ENCODE measurements around the gene BLNK.
"Not testable (repeated sequence)": the region's sequence is repeated elsewhere in the genome, so short reads cannot be mapped to it uniquely, and the experiment has no call there.

The BLNK gene

DNA sequence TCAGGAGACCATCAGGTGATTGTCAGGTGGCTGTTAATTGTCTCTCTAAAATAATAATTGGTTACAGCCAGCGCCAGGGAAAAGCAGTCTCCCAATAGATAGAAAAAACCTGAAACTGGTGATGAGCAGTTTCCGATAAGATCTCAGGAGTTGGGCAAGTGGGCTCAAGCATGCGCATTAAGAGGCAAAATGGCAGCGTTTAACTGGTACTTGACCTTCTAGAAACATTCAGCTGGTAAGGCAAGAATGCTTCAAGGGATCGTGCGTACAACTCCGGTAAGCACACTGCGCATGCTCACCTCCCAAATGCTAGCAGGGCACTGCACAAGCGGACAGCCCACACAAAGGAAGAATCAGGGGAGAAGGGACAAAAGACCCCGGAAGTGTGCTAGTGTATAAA, 48.5 kb downstream of the BLNK start:
- peaks cover 26% of the 10 kb centered on the region for H3K4me1 ChIP-seq (ENCODE audit: insufficient read depth, low read length)
- no peak overlapping the region for H3K9ac ChIP-seq (ENCODE audit: low read depth, low read length)
- no peaks in the 10 kb centered on the region for H3K36me3 ChIP-seq (ENCODE audit: insufficient read depth, low read length)
- H3K4me3 ChIP-seq (ENCODE audit: low read length) = no peak overlapping the region
- 93% methylated on average over 10 of the region's 10 CpGs for WGBS
- H3K27me3 ChIP-seq (ENCODE audit: insufficient read depth, low read length) = no peaks in the 10 kb centered on the region
- no peak overlapping the region for H3K27ac ChIP-seq (ENCODE audit: low read depth, low read length)
- no peaks in the 10 kb centered on the region for H3K9me3 ChIP-seq (ENCODE audit: insufficient read depth, low read depth, low read length)

DNA sequence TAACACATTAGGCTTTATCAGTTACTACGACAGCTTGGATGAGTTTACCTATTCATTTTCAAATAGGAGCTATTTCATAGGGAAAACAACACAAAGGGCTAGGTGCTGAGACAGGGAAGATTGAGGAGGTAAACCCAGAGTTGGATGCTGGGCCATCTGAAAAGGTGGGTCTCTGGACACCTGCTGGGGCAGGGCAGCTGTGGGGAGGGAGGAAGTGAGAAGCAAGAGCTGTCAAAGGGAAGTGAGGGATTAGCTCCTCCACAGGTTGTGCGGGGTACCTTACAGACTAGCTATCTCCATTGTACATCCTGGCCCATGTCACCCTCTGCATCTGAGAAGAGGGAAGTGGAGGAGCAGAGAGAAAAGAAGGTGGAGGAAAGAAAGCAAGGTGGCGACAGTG, 48.9 kb downstream of the BLNK start:
- no peak overlapping the region; the same call in 1 of the 2 replicates for H3K27ac ChIP-seq (ENCODE audit: low read depth, low read length)
- H3K4me1 ChIP-seq (ENCODE audit: insufficient read depth, low read length) = peaks cover 26% of the 10 kb centered on the region
- no peak overlapping the region for H3K4me3 ChIP-seq (ENCODE audit: low read length)
- H3K9ac ChIP-seq (ENCODE audit: low read depth, low read length) = no peak overlapping the region
- no peaks in the 10 kb centered on the region for H3K9me3 ChIP-seq (ENCODE audit: insufficient read depth, low read depth, low read length)
- no peaks in the 10 kb centered on the region for H3K36me3 ChIP-seq (ENCODE audit: insufficient read depth, low read length)
- H3K27me3 ChIP-seq (ENCODE audit: insufficient read depth, low read length) = no peaks in the 10 kb centered on the region
- WGBS = 40% methylated on average over 2 of the region's 3 CpGs

DNA sequence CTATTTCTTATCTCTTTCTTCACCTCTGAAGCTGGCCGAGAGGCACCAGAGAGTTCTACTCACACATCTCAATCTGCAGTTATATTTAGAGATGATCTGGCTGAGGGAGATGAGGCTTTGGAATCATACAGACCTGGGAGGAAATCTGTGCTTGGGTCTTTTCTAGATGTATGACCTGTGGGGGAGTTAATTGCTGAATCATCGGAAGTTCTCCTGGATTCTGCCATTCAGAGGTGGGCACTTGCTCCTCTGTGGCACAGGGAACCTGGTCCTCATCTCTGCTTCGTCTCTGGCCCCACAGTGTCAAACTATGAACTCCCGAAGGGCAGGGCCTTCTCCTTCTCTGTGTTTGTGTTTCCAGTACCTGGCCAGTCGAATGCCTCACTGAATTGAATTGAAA, 52.5 kb downstream of the BLNK start:
- H3K9ac ChIP-seq (ENCODE audit: low read depth, low read length) = no peak overlapping the region

DNA sequence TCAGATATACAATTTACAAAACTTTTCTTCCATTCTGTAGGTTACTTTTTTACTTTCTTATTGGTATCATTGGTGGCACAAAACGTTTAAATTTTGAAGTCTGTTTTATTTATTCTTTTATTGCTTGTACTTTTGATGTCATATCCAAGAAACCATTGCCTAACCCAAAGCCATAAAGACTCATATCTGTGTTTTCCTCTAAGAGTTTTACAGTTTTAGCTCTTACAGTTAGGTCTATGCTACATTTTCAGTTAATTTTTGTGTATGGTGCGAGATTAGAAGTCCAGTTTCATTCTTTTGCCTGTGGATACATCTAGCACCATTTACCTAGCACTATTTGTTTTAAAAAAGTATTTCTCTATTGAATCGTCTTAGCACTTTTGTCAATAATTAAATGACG, 53.7 kb downstream of the BLNK start:
- Histone ChIP-seq H3K9ac (ENCODE audit: low read depth, low read length) (no peak overlapping the region), H3K27ac (ENCODE audit: low read depth, low read length) (no peak overlapping the region), H3K9me3 (ENCODE audit: insufficient read depth, low read depth, low read length) (no peaks in the 10 kb centered on the region), H3K4me1 (ENCODE audit: insufficient read depth, low read length) (peaks cover 16% of the 10 kb centered on the region), H3K27me3 (ENCODE audit: insufficient read depth, low read length) (no peaks in the 10 kb centered on the region), H3K36me3 (ENCODE audit: insufficient read depth, low read length) (no peaks in the 10 kb centered on the region), H3K4me3 (ENCODE audit: low read length) (no peak overlapping the region)
- 96% methylated on average over 3 of the region's 4 CpGs for WGBS

More for the DNA sequence above, 52.5 kb downstream of the BLNK start:
- WGBS = 71% methylated on average over 4 of the region's 5 CpGs
- Histone ChIP-seq H3K9me3 (ENCODE audit: insufficient read depth, low read depth, low read length) (no peaks in the 10 kb centered on the region), H3K36me3 (ENCODE audit: insufficient read depth, low read length) (no peaks in the 10 kb centered on the region), H3K27me3 (ENCODE audit: insufficient read depth, low read length) (no peaks in the 10 kb centered on the region), H3K27ac (ENCODE audit: low read depth, low read length) (no peak overlapping the region), H3K4me1 (ENCODE audit: insufficient read depth, low read length) (peaks cover 25% of the 10 kb centered on the region), H3K4me3 (ENCODE audit: low read length) (no peak overlapping the region)

DNA sequence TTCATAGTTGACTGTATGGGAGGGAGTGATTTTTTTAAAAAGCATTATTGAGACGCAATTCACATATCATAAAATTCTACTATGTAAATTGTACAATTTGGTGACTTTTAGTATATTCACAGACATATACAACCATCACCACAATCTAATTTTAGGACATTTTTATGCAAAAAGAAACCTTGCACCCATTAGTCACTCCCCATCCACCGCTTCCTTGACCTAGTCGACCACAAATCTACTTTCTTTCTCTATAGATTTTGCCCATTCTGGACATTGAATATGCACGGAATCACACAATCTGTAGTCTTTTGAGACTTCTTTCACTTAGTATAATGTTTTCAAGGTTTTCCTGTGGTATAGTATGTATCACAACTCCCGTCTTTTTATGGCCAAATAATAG, 54.6 kb downstream of the BLNK start:
- WGBS = 94% methylated on average over 4 of the region's 5 CpGs
- H3K4me3 ChIP-seq (ENCODE audit: low read length) = no peak overlapping the region
- no peaks in the 10 kb centered on the region for H3K36me3 ChIP-seq (ENCODE audit: insufficient read depth, low read length)
- H3K9me3 ChIP-seq (ENCODE audit: insufficient read depth, low read depth, low read length) = no peaks in the 10 kb centered on the region
- H3K27me3 ChIP-seq (ENCODE audit: insufficient read depth, low read length) = no peaks in the 10 kb centered on the region
- H3K9ac ChIP-seq (ENCODE audit: low read depth, low read length) = no peak overlapping the region
- peaks cover 8% of the 10 kb centered on the region; the same call in 1 of the 2 replicates for H3K4me1 ChIP-seq (ENCODE audit: insufficient read depth, low read length)
- no peak overlapping the region for H3K27ac ChIP-seq (ENCODE audit: low read depth, low read length)

DNA sequence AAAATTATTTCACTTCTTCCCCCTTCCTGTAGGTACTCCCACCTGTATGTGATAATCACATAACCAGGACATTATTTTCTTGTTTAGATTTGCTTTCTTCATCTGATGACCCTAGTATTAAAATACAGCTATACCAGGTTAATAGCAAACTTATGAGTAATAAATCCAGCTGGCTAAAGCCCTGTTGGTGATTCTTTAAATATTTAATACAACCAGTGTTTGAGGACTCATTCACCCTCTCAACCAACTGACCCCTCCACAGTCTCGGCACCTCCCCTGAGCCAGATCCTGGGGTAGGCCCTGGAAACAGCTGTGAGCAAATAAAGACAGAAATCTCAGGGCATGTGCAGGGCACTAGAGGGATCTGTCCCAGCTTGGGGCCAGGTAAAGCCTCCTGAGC, 58.5 kb downstream of the BLNK start:
- no peaks in the 10 kb centered on the region for H3K27me3 ChIP-seq (ENCODE audit: insufficient read depth, low read length)
- H3K36me3 ChIP-seq (ENCODE audit: insufficient read depth, low read length) = no peaks in the 10 kb centered on the region
- no peak overlapping the region for H3K27ac ChIP-seq (ENCODE audit: low read depth, low read length)
- no peak overlapping the region for H3K9ac ChIP-seq (ENCODE audit: low read depth, low read length)
- 100% methylated on average over 1 of the region's 1 CpG for WGBS
- no peak overlapping the region for H3K4me3 ChIP-seq (ENCODE audit: low read length)
- no peaks in the 10 kb centered on the region for H3K4me1 ChIP-seq (ENCODE audit: insufficient read depth, low read length)
- no peaks in the 10 kb centered on the region for H3K9me3 ChIP-seq (ENCODE audit: insufficient read depth, low read depth, low read length)

DNA sequence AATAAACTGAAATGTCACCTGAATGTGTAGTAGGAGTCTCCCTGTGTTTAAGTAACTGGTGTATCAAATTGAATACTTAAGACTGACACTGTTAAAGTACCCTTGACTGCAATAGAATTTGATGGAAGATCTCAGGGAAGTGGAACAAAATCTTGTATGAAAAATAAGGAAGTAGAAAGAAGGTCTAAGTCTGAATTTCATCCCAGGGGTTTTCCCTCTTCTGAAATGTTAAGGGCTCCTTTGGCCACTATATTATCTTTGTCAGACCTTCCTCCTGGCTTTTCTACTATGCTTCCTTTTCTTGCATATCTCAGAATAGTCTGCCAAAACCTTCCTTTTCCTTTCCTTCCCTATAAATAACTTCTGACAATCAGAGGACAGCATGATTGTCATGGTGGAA, 59.6 kb downstream of the BLNK start:
- Histone ChIP-seq H3K27me3 (ENCODE audit: insufficient read depth, low read length) (no peaks in the 10 kb centered on the region), H3K4me3 (ENCODE audit: low read length) (no peak overlapping the region), H3K9ac (ENCODE audit: low read depth, low read length) (no peak overlapping the region), H3K9me3 (ENCODE audit: insufficient read depth, low read depth, low read length) (no peaks in the 10 kb centered on the region), H3K36me3 (ENCODE audit: insufficient read depth, low read length) (no peaks in the 10 kb centered on the region), H3K27ac (ENCODE audit: low read depth, low read length) (no peak overlapping the region), H3K4me1 (ENCODE audit: insufficient read depth, low read length) (no peaks in the 10 kb centered on the region)

DNA sequence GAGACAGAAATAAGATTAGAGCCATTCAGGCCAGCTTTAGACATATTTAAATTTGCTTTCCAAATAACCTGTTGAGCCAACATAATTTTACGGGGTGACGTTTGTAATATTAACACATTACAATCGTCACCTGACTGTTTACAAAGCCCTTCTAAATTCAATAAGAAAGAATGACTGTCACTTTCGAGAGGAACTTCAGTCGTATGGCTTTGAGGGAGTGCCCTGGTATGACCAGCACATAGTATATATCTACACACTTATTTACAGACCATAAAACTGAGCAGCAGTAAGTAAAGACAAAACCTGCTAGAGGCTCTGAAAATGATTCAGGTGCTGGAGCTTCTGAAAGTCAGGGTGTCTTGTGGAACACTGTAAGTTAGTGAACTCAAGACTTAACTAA, 62.4 kb downstream of the BLNK start:
- no peak overlapping the region for H3K4me3 ChIP-seq (ENCODE audit: low read length)
- no peaks in the 10 kb centered on the region for H3K9me3 ChIP-seq (ENCODE audit: insufficient read depth, low read depth, low read length)
- H3K27ac ChIP-seq (ENCODE audit: low read depth, low read length) = no peak overlapping the region
- H3K36me3 ChIP-seq (ENCODE audit: insufficient read depth, low read length) = no peaks in the 10 kb centered on the region
- WGBS = 98% methylated on average over 4 of the region's 5 CpGs
- H3K4me1 ChIP-seq (ENCODE audit: insufficient read depth, low read length) = peaks cover 10% of the 10 kb centered on the region
- no peaks in the 10 kb centered on the region for H3K27me3 ChIP-seq (ENCODE audit: insufficient read depth, low read length)
- no peak overlapping the region for H3K9ac ChIP-seq (ENCODE audit: low read depth, low read length)

DNA sequence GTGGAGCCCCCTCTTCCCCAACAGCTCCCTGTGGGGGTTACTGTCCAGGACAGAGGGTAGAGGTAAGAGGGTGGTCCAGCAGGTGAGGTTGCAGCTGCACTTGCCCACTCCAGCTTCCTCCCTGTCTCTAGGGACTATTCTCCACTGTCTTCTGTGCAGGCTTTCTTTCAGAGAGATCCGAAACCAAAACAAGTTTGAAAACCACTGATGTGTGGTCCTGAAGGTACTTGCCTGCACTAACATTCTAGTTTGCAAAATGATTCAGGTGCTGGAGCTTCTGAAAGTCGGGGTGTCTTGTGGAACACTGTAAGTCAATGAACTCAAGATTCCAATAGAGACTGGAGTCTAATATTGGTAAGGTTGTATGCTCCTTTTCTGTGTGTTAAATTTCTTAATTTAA, 63.1 kb downstream of the BLNK start:
- H3K9me3 ChIP-seq (ENCODE audit: insufficient read depth, low read depth, low read length) = no peaks in the 10 kb centered on the region
- no peak overlapping the region for H3K4me3 ChIP-seq (ENCODE audit: low read length)
- H3K27me3 ChIP-seq (ENCODE audit: insufficient read depth, low read length) = no peaks in the 10 kb centered on the region
- H3K27ac ChIP-seq (ENCODE audit: low read depth, low read length) = no peak overlapping the region
- no peak overlapping the region for H3K9ac ChIP-seq (ENCODE audit: low read depth, low read length)
- WGBS = 87% methylated on average over 2 of the region's 2 CpGs
- H3K36me3 ChIP-seq (ENCODE audit: insufficient read depth, low read length) = no peaks in the 10 kb centered on the region
- H3K4me1 ChIP-seq (ENCODE audit: insufficient read depth, low read length) = peaks cover 10% of the 10 kb centered on the region

DNA sequence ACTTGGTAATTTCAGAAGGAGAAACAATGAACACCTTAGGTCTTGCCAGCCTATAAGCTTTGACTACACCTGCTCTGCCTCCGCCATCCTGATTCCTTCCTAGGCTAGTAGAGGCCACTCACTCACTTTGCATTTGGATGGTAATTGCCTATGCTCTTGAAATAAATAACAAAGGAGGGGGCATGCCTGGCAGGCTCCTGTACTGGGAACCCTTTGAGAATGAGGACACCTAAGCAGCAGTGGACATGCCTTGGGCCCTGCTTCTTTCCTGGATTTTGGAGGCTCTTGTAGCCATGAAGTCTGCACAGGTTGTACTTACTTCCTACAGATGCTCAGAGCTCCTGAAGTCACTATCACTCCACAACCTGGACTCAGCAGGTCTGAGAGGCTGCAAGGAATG, 65.8 kb downstream of the BLNK start:
- Histone ChIP-seq H3K9ac (ENCODE audit: low read depth, low read length) (no peak overlapping the region), H3K27me3 (ENCODE audit: insufficient read depth, low read length) (no peaks in the 10 kb centered on the region), H3K36me3 (ENCODE audit: insufficient read depth, low read length) (no peaks in the 10 kb centered on the region), H3K9me3 (ENCODE audit: insufficient read depth, low read depth, low read length) (no peaks in the 10 kb centered on the region), H3K27ac (ENCODE audit: low read depth, low read length) (no peak overlapping the region), H3K4me3 (ENCODE audit: low read length) (no peak overlapping the region), H3K4me1 (ENCODE audit: insufficient read depth, low read length) (peaks cover 10% of the 10 kb centered on the region)
- 85% methylated on average over 1 of the region's 1 CpG for WGBS

DNA sequence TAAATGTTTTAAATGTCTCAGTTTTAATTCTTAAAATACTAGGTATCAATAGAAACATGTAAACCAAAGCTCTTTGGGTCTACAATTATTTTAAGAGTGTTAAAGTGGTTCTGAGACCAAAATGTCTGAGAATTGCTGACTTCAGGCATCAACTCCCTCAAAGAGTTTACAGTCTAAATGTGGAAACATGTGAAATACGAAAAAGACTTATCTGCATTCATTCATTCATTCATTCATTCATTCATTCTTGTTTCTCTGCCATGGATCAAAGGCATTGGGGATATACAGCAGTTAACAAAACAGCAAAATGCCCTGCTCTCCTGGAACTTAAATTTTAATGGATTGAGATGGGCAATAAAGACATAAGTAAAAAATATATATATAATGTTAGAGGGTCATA, 69.8 kb downstream of the BLNK start:
- Histone ChIP-seq H3K9ac (ENCODE audit: low read depth, low read length) (no peak overlapping the region), H3K36me3 (ENCODE audit: insufficient read depth, low read length) (no peaks in the 10 kb centered on the region), H3K9me3 (ENCODE audit: insufficient read depth, low read depth, low read length) (no peaks in the 10 kb centered on the region), H3K27me3 (ENCODE audit: insufficient read depth, low read length) (no peaks in the 10 kb centered on the region), H3K4me3 (ENCODE audit: low read length) (no peak overlapping the region), H3K27ac (ENCODE audit: low read depth, low read length) (no peak overlapping the region), H3K4me1 (ENCODE audit: insufficient read depth, low read length) (peaks cover 10% of the 10 kb centered on the region)
- 67% methylated on average over 1 of the region's 1 CpG for WGBS

DNA sequence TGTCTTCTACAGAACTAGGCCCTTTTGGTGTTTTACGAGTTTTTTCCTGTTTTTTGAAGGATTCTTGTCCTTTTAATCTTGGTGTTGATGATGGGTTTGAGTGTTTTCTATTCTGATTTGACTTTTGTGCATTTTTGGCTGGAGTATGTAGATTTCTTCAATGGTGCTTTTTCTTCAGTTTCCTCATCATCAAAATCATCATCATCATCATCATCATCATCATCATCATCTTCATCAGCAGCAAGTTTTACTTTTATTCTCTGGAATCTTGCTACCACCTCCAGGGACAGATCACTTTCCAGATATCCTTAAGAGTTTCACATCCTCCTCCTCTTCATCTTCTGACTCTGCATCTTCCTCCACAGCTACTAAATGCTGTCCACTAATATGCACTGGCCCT, 81.9 kb downstream of the BLNK start:
- H3K27me3 ChIP-seq (ENCODE audit: insufficient read depth, low read length); H3K4me3 ChIP-seq (ENCODE audit: low read length); H3K4me1 ChIP-seq (ENCODE audit: insufficient read depth, low read length); H3K27ac ChIP-seq (ENCODE audit: low read depth, low read length); H3K9ac ChIP-seq (ENCODE audit: low read depth, low read length); H3K36me3 ChIP-seq (ENCODE audit: insufficient read depth, low read length); H3K9me3 ChIP-seq (ENCODE audit: insufficient read depth, low read depth, low read length): not testable (repeated sequence)
- 81% methylated on average over 1 of the region's 1 CpG for WGBS
